Stimulated activated CD4-positive, alpha-beta T cell treated with anti-CD3 and anti-CD28 coated beads, Interleukin-1b, Interleukin-23, amount 100 ng/mL, for 1 hour (primary cell): Measurements from ENCODE around the gene IRF4.
A peak's percentile ranks its signal among the peaks of the same experiment; 100 is the strongest.

Experiments
- DNase-seq, 2 donors: peaks; one replicate each; pipeline ENCODE4 v3.0.0-alpha.2; 2020; ENCODE audit warnings: low read depth in 2 of 2

IRF4 gene

DNA sequence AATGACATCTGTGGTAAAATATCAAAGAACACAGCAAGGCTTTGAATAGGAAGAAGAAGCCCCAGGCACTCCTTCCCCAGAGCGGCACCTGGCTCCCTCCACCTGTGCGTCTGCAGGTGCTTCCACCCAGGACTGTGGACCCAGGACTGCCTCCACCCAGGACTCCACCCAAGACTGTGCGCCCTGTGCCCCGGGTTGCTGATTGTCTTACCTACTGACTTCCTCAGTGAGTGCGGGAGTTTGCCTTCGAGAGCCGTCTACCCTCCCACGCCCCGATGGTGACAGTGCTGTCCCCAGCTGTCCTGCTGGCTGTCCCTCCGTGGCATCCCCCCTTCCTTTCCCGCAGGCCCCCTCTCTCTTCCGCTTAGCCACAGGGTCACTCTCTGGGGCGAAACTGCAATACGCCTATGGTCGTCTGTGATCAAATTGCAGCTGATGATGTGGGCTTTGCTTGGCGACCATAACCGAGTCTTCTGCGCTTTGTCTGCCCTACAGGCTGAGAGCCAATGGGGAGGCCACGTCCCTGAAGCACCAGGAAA, 52.1 kb downstream of the IRF4 start:
- no peak for DNase-seq

- no peak for DNase-seq
Measured at GRCh38 chr6:444653-445275, 53.2 kb downstream of the IRF4 start.

GRCh38 chr6:445571-446417, 54.2 kb downstream of the IRF4 start:
- no peak for DNase-seq

DNA sequence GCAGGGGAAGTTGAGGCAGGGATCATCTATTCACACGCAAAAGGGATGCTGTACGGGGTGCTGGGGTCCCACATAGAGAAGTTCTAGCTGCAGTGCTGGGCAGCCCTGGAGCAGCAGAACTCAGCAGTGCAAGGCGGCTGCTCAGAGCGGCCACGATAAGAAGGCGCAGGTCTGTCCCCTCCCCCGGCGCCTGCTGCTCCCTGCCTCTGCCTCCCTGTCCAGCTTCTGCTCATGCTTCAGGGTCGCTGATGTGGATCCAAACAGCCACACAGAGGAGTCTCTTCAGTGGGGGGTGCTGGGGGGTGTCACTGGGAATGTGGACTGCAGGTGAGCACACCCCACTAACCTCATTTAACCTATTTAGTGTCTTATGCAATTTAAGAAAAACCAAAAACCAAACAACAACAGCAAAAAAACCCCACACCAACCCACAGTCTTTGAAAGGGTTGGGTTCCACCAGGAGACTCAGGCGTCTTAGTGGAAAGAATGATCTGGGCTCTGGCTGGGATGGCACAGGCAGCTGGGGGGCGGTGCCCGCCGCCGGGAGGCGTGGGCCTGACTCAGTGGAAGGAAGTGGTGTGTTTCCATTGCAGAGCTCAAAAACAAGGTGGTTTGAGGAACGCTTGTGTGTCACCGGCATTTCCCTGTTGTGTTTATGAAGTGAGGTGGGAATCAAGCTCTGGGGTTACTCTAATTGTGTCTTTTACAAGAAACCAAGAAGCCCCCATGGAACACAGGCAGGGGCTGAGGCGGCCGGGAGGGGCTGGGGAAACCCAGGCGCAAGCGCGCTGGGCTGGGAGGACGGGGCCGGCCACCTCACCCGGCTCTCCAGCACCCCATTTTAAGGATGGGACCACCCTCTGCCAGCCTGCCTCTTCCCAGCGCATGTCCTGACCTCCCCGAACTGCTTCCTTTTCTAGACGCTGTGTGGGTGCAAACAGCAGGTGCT, 55.1 kb downstream of the IRF4 start:
- DNase-seq: peak; percentile 82 to 87

- no peak for DNase-seq
Measured at GRCh38 chr6:447381-448165, 56.0 kb downstream of the IRF4 start.

DNA sequence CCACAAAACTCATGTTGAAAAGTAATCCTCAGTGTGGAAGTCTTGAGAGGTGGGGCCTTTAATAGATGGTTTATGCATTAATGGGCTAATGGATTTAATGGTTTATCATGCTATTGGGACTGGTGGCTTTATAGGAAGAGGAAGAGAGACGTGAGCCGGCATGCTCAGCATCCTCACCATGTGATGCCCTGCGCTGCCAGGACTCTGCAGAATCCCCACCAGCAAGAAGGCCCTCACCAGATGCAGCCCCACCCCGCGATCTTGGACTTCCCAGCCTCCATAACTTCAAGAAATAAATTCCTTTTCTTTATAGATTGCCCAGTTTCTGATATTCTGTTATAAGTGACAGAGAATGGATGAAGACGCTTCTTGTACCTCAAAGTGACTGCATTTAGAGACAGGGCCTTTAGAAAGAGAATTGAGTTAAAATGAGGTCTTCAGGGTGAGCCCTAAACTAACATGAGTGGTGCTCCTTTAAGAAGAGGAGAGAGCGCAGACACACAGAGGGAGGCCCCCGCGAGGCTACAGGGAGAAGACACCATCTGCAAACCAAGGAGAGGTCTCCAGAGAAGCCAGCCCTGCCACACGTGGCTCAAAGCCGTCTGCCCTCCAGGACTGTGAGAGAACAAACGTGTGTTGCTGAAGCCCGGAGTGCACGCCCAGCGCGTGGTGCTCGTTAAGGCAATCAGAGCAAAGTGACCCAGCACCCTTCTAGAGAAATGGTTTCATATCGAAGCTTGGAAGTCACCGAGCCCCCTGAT, 56.9 kb downstream of the IRF4 start:
- no peak for DNase-seq

GRCh38 chr6:449057-449430, 57.5 kb downstream of the IRF4 start:
- DNase-seq: no peak

DNA sequence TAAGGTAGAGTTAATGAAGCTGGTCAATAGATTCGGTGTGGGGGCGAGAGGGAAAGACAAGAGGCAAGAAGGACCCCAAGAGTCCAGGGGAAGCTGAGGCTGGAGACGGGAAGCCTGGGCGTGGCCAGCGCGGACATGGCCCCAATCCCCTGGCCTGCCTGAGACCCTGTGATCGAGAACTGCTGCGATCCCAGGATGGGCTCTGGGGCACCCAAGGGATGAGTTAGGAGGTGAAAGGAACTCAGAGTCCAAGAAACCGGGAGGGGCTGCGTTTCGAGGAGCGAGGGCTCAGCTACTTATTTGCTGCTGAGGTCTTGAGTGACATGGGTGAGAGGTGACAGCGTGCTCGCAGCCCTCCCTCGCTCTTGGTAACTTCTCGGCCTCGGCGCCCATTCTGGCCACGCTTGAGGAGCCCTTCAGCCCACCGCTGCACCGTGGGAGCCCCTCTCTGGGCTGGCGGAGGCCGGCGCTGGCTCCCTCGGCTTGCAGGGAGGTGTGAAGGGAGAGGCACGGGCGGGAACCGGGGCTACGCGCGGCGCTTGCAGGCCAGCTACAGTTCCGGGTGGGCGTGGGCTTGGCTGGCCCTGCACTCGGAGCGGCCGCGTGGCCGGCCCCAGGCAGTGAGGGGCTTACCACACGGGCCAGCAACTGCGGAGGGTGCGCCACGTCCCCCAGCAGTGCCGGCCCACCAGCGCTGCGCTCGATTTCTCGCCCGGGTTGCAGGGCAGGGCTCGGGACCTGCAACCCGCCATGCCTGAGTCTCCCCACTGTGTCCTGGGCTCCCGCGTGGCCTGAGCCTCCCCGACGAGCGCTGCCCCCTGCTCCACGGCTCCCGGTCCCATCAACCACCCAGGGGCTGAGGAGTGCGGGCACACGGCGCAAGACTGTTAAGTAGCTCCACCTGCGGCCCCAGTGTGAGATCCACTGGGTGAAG, 58.2 kb downstream of the IRF4 start:
- DNase-seq: no peak

- DNase-seq: no peak
Measured at GRCh38 chr6:451336-451735, 59.8 kb downstream of the IRF4 start.

DNA sequence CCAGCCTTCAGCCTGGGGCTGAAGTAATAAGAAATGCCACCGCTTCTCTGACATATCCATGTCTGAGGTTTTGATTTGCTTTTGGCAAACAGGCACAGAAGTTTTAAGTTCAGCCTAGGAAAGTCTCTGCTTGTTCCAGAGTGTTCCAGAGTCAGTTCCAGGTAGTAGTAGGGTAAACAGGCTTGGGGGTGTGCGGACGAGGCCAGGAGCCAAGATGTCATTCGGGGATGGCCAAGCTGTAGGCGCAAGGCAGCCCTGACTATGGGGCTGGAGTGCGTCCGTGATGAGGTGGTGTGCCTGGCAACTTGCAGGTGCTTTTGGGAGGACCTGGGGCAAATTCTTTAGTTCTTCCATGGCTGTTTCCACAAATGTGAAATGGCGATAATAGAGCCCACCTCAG, 60.3 kb downstream of the IRF4 start:
- no peak for DNase-seq

DNA sequence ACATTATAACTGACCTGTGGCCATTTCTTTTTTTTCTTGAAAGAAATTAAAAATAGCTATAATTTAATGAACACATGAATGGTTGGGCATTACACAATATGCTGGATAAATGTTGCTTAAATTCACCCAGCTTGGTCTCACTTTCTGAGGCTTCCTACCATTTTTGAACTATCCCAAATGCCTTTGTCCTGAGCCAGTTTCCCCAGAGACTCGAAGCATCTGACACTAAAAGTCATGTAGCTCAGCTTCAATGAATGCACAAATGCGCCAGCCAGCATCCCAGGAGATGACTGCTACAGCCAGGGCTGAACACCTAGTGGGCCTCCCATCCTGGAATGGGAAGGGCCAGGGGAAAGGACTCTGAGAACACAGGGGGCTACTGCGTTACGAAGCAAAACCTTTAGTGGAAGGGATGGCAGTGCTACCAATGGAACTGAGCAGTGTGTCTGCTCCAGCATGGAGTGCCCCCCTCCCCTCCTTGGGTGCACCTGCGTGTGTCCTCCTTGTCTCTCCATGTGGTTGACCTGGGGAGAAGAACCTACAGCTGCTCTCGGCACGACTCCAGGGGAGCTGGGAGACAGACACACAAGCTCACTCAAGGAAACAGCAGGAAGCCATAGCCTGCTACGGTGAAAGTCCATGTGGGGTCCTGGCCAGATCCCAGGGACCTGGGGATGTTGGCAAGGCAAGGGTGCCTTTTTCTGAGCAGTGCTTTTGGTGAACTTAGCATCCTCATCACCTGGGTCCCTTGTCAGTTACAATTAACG, 60.9 kb downstream of the IRF4 start:
- no peak for DNase-seq

GRCh38 chr6:453152-453551, 61.6 kb downstream of the IRF4 start:
- no peak for DNase-seq

GRCh38 chr6:454148-454991, 62.8 kb downstream of the IRF4 start:
- DNase-seq: no peak

DNA sequence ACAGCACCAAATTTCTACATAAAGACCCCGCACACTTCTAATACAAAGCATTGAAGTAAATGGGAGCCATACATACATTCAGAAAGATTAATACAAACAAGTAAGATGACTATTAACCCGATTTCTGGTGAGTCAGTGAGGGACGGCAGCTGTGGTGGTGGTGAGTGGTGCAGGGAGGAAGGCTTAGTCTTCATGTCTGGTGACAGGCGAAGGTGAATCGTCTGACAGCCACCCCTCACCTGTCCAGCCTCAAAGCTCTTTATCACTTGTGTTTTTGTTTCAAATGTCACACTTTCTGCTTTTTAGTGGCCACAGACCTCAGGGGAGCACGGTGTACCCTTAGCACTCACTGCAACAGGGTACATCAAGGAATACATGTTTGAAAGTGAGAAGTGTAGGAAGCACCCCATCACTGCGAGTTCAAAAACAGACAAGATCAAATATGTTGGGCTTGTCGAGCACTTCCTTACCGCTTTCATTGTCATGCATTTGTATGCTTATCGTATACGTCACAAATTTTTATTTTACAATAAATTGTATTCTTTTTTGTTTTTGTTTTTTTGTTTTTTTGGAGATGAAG, 63.5 kb downstream of the IRF4 start:
- DNase-seq: no peak

DNA sequence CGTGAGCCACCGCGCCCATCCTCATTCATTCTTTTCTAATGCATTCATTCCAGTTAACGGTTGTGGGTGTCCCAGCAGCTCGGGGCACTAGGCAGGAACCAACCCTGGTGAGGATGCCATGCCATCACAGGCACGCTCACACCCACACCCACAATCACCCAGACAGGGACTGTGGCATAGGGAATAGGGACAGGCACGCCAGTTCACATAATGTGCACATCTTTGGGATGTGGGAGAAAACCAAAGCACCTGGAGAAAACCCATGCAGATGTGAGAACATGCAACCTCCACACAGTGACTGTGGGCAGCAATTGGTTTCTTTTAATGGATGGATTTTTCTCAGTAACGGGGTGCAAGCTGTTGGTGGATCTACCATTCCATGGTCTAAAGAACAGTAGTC, 64.3 kb downstream of the IRF4 start:
- DNase-seq: no peak

- DNase-seq: no peak
Measured at GRCh38 chr6:456358-456867, 64.9 kb downstream of the IRF4 start.

GRCh38 chr6:456887-457286, 65.3 kb downstream of the IRF4 start:
- no peak for DNase-seq
